ENCODE measurements around the gene TMEM41A. TPM values are rescaled to one million over a fixed set of nuclear protein-coding genes. Genes with fewer than 3 reads are reported as not detected.
A peak's percentile ranks its signal among the peaks of the same experiment; 100 is the strongest.

The TMEM41A gene
- polyA plus RNA-seq, 1 donor (not counting 4 experiments of a cell fraction or from before 2014, with no cell fraction given), result 31.9 TPM

DNA sequence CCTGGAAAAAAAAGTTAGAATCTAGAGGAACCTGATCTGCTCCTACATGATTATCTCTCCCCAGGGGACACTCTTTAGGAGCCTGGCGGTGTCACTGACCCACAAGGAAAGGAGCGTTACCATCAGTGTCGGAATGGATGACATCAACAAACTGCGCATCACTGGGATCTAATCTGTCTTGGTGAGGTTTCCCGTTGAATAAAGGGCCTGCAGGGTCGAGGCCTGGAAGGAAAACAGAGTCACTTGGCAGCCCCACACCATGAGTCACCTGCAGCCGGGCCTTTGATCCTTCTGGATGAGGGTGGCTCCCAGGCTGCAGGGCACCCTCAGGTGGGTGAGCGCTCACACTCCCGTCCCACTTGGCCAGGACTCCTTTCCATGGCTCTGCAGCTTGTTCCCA lies 28.5 kb upstream of the TMEM41A start:
- H3K4me3 ChIP-seq (ENCODE audit: control insufficient read depth in 2 of 3, extremely low read depth in 1 of 3, insufficient read depth in 2 of 3, low read depth in 1 of 3, low read length in 3 of 3), result no peak overlapping the region
- H3K27ac ChIP-seq (ENCODE audit: control insufficient read depth, insufficient read depth, low read length), result no peak overlapping the region
- H3K4me1 ChIP-seq (ENCODE audit: control insufficient read depth, extremely low read depth, insufficient read depth, low read length), result peaks cover 3% of the 10 kb centered on the region
- no peaks in the 10 kb centered on the region for H3K9me3 ChIP-seq (ENCODE audit: control insufficient read depth, low read depth, low read length)
- no peaks in the 10 kb centered on the region for H3K79me2 ChIP-seq (ENCODE audit: control insufficient read depth, insufficient read depth, low read length)
- FAIRE-seq (no peak), DNase-seq (ENCODE audit: low read depth, low spot score) (no peak)
- dilution Hi-C loops (cut with MboI; ENCODE audit: extremely low pct_ligation_motif_present, low sequenced_read_pairs), result no loop called here
- H3K36me3 ChIP-seq (ENCODE audit: control insufficient read depth in 2 of 2, extremely low read depth in 1 of 2, insufficient read depth in 2 of 2, low read length in 2 of 2), result no peaks in the 10 kb centered on the region
- peak overlapping the region; percentile 59 for H3K4me2 ChIP-seq (ENCODE audit: control insufficient read depth, extremely low read depth, insufficient read depth, low read depth, low read length)
- H2AFZ ChIP-seq (ENCODE audit: control insufficient read depth, low read length), result peak overlapping the region; percentile 56
- H3K27me3 ChIP-seq (ENCODE audit: control insufficient read depth, extremely low read depth, insufficient read depth, low read length), result no peaks in the 10 kb centered on the region
- TF ChIP-seq EZH2 (IDR thresholded peaks at IDR 0.05; ENCODE audit: low read length), result no peak
- TF ChIP-seq, protein P1, sequence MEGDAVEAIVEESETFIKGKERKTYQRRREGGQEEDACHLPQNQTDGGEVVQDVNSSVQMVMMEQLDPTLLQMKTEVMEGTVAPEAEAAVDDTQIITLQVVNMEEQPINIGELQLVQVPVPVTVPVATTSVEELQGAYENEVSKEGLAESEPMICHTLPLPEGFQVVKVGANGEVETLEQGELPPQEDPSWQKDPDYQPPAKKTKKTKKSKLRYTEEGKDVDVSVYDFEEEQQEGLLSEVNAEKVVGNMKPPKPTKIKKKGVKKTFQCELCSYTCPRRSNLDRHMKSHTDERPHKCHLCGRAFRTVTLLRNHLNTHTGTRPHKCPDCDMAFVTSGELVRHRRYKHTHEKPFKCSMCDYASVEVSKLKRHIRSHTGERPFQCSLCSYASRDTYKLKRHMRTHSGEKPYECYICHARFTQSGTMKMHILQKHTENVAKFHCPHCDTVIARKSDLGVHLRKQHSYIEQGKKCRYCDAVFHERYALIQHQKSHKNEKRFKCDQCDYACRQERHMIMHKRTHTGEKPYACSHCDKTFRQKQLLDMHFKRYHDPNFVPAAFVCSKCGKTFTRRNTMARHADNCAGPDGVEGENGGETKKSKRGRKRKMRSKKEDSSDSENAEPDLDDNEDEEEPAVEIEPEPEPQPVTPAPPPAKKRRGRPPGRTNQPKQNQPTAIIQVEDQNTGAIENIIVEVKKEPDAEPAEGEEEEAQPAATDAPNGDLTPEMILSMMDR (optimal IDR thresholded peaks at IDR 0.05 in 1 of 3, IDR thresholded peaks at IDR 0.05 in 1 of 3, conservative IDR thresholded peaks at IDR 0.05 in 1 of 3; ENCODE audit: extremely low read depth in 1 of 3, insufficient read depth in 2 of 3, low read length in 3 of 3), result no peak
- no peaks in the 10 kb centered on the region for H4K20me1 ChIP-seq (ENCODE audit: control insufficient read depth, extremely low read depth, insufficient read depth, low read length)
- H3K9me1 ChIP-seq (ENCODE audit: control insufficient read depth, extremely low read depth, insufficient read depth, low read length), result no peaks in the 10 kb centered on the region
- H3K9ac ChIP-seq (ENCODE audit: control insufficient read depth, extremely low read depth, insufficient read depth, low read length), result no peak overlapping the region

DNA sequence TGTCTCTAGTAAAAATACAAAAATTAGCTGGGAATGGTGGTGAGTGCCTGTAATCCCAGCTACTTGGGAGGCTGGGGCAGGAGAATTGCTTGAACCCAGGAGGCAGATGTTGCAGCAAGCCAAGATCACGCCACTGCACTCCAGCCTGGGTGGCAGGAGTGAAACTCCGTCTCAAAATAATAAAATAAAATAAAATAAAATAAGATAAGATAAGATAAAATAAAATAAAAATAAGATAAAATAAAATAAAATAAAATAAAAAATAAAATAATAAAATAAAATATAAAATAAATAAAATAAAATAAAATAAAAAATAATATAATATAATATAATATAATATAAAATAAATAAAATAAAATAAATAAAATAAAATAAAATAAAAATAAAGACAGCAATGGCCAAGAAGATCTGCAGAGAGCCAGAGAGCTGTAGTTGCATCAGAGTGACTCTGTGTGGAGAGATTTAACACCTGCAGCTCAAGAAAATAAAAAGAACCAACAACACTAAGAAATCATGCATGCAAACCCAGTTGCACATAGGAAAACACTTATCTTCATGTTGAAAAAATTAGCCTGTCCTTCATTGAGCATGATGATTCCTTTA lies 27.6 kb upstream of the TMEM41A start:
- H3K4me1 ChIP-seq (ENCODE audit: control insufficient read depth, extremely low read depth, insufficient read depth, low read length), result peaks cover 3% of the 10 kb centered on the region
- H4K20me1 ChIP-seq (ENCODE audit: control insufficient read depth, extremely low read depth, insufficient read depth, low read length), result no peaks in the 10 kb centered on the region
- no peaks in the 10 kb centered on the region for H3K36me3 ChIP-seq (ENCODE audit: control insufficient read depth in 2 of 2, extremely low read depth in 1 of 2, insufficient read depth in 2 of 2, low read length in 2 of 2)
- no peak overlapping the region for H3K9ac ChIP-seq (ENCODE audit: control insufficient read depth, extremely low read depth, insufficient read depth, low read length)
- H3K9me1 ChIP-seq (ENCODE audit: control insufficient read depth, extremely low read depth, insufficient read depth, low read length), result no peaks in the 10 kb centered on the region
- no peaks in the 10 kb centered on the region for H3K9me3 ChIP-seq (ENCODE audit: control insufficient read depth, low read depth, low read length)
- H3K27me3 ChIP-seq (ENCODE audit: control insufficient read depth, extremely low read depth, insufficient read depth, low read length), result no peaks in the 10 kb centered on the region
- dilution Hi-C loops (cut with MboI; ENCODE audit: extremely low pct_ligation_motif_present, low sequenced_read_pairs), result no loop called here
- FAIRE-seq (no peak), DNase-seq (ENCODE audit: low read depth, low spot score) (no peak)
- no peaks in the 10 kb centered on the region for H3K79me2 ChIP-seq (ENCODE audit: control insufficient read depth, insufficient read depth, low read length)
- H3K4me2 ChIP-seq (ENCODE audit: control insufficient read depth, extremely low read depth, insufficient read depth, low read depth, low read length), result no peak overlapping the region
- TF ChIP-seq EZH2 (IDR thresholded peaks at IDR 0.05; ENCODE audit: low read length), result no peak
- TF ChIP-seq, protein P1 (optimal IDR thresholded peaks at IDR 0.05 in 1 of 3, IDR thresholded peaks at IDR 0.05 in 1 of 3, conservative IDR thresholded peaks at IDR 0.05 in 1 of 3; ENCODE audit: extremely low read depth in 1 of 3, insufficient read depth in 2 of 3, low read length in 3 of 3), result no peak
- H3K4me3 ChIP-seq (ENCODE audit: control insufficient read depth in 2 of 3, extremely low read depth in 1 of 3, insufficient read depth in 2 of 3, low read depth in 1 of 3, low read length in 3 of 3), result no peak overlapping the region
- H3K27ac ChIP-seq (ENCODE audit: control insufficient read depth, insufficient read depth, low read length), result no peak overlapping the region
- H2AFZ ChIP-seq (ENCODE audit: control insufficient read depth, low read length), result no peak overlapping the region

All from keratinocyte (primary cell).